GM12878 (cell line): ENCODE data around the gene HOXD1.

Experiments
- BHLHE40 ChIP-seq, 2 experiments: fragments of 450-650 bp in 1 of 2; IDR thresholded peaks; 2 replicates each; pipeline ENCODE4 v1.6.1; 2011 to 2017; ENCODE audit warnings: low read depth in 2 of 2, borderline replicate concordance in 1 of 2, improper control_type of control experiment in 1 of 2, low read length in 1 of 2, mild to moderate bottlenecking in 1 of 2
- CREB1 ChIP-seq: IDR thresholded peaks from 2 replicates; pipeline ENCODE4 v1.6.1; 2012; ENCODE audit warnings: low read depth, mild to moderate bottlenecking, inconsistent platforms
- CTCF ChIP-seq, 3 experiments: IDR thresholded peaks in 2 of 3; conservative IDR thresholded peaks in 1 of 3; 2 replicates each; pipeline ENCODE4 v1.5.1; 2011; ENCODE audit warnings: low read depth in 3 of 3, low read length in 3 of 3, mild to moderate bottlenecking in 3 of 3, control low read depth in 2 of 3, moderate library complexity in 2 of 3, inconsistent platforms in 1 of 3, mixed read lengths in 1 of 3; ENCODE audit not compliant: control insufficient read depth in 2 of 3, insufficient read depth in 1 of 3; ENCODE audit errors: extremely low read depth in 1 of 3
- EP300 ChIP-seq, 2 experiments: fragments of 150-350 bp in 1 of 2; IDR thresholded peaks; 2 replicates each; pipeline ENCODE4 v1.6.1; 2011 to 2012; ENCODE audit warnings: low read depth in 2 of 2, low read length in 2 of 2, borderline replicate concordance in 1 of 2, improper control_type of control experiment in 1 of 2, inconsistent platforms in 1 of 2; ENCODE audit not compliant: control insufficient read depth in 1 of 2
- NFYB ChIP-seq: IDR thresholded peaks from 2 replicates; pipeline ENCODE4 v1.6.1; 2011; ENCODE audit warnings: low read depth, mild to moderate bottlenecking, low read length, improper control_type of control experiment, moderate library complexity; ENCODE audit not compliant: insufficient read depth
- POLR2A ChIP-seq: IDR thresholded peaks from 2 replicates; pipeline ENCODE4 v1.6.1; 2011; ENCODE audit warnings: low read depth, mild to moderate bottlenecking, low read length
- POLR2AphosphoS5 ChIP-seq: IDR thresholded peaks from 2 replicates; pipeline ENCODE4 v1.6.1; 2011; ENCODE audit warnings: mild to moderate bottlenecking, low read length, inconsistent platforms
- REST ChIP-seq: IDR thresholded peaks from 2 replicates; pipeline ENCODE4 v1.6.1; 2012; ENCODE audit warnings: mild to moderate bottlenecking, low read depth, low read length
- TCF7 ChIP-seq: IDR thresholded peaks from 2 replicates; pipeline ENCODE4 v1.6.1; 2014; ENCODE audit warnings: antibody characterized with exemption, borderline replicate concordance
- ZBED1 ChIP-seq: IDR thresholded peaks from 2 replicates; pipeline ENCODE4 v1.6.1; 2016; ENCODE audit warnings: borderline replicate concordance
- ZSCAN29 ChIP-seq: fragments of 450-650 bp; IDR thresholded peaks from 2 replicates; pipeline ENCODE4 v1.6.1; 2017; ENCODE audit warnings: mild to moderate bottlenecking, moderate library complexity

- no peak for TF ChIP-seq POLR2AphosphoS5
- TF ChIP-seq BHLHE40 (IDR thresholded peaks at IDR 0.05; ENCODE audit: borderline replicate concordance in 1 of 2, low read depth in 2 of 2, low read length in 1 of 2) = no peak
- no peak for TF ChIP-seq CTCF (IDR thresholded peaks at IDR 0.05 in 2 of 3, conservative IDR thresholded peaks at IDR 0.05 in 1 of 3; ENCODE audit: control insufficient read depth in 2 of 3, extremely low read depth in 1 of 3, insufficient read depth in 1 of 3, low read depth in 3 of 3, low read length in 3 of 3)
- no peak for TF ChIP-seq TCF7
- no peak for TF ChIP-seq POLR2A
- TF ChIP-seq EP300 (IDR thresholded peaks at IDR 0.05; ENCODE audit: borderline replicate concordance in 1 of 2, control insufficient read depth in 1 of 2, low read depth in 2 of 2, low read length in 2 of 2) = no peak
- no peak for TF ChIP-seq ZSCAN29
- TF ChIP-seq ZBED1 = no peak
- no peak for TF ChIP-seq REST
- TF ChIP-seq NFYB = no peak
- no peak for TF ChIP-seq CREB1
Measured at GRCh38 chr2:176182671-176183070, 5.8 kb upstream of the HOXD1 start.
